ENCODE data around the gene AUNIP. TPM values are rescaled to one million over a fixed set of nuclear protein-coding genes. Genes with fewer than 3 reads are reported as not detected.

AUNIP gene
- total RNA-seq (2021) = 11.0 and 11.3 TPM in 2 replicates
- Bru-seq, nascent RNA = percentile 83 among the genes with signal in this experiment
- percentile 74 among the genes with signal in this experiment for BruChase-seq, experiment 1, labeled RNA remaining after a 2-hour chase
- BruChase-seq, experiment 2, labeled RNA remaining after a 6-hour chase = percentile 61 among the genes with signal in this experiment
- long read RNA-seq, transcript AUNIP-201 (3 exons, 2,116 nt) = major isoform, 16 of 16 reads
- long read RNA-seq, partial matches to known transcripts = 0 of 16 reads
- long read RNA-seq, other reads (novel, unspliced or antisense) = 0 of 16 reads

GRCh38 chr1:25858906-25859789, at the start of gene AUNIP:
TSS of gene AUNIP (minus strand) at chr1:25859457. CDS start at chr1:25859357, 100 bp downstream.
- Histone ChIP-seq H3F3A (ENCODE audit: insufficient read depth, low read depth) (peaks cover 9% of the 10 kb centered on the region; the same call in 1 of the 2 replicates), H2AFZ (peak within 1 kb of the TSS; percentile 94), H3K9me3 (ENCODE audit: insufficient read depth, low read depth) (no peaks in the 10 kb centered on the region), H3K4me1 (replicated peaks; ENCODE audit: insufficient read depth) (peaks cover 10% of the 10 kb centered on the region), H4K20me1 (ENCODE audit: insufficient read depth) (no peaks in the 10 kb centered on the region), H3K27ac (peak within 1 kb of the TSS; percentile 74), H3K36me3 (ENCODE audit: low read depth) (no peaks in the 10 kb centered on the region), H3K9me2 (ENCODE audit: insufficient read depth) (no peaks in the 10 kb centered on the region), H3K4me2 (peak within 1 kb of the TSS; percentile 97), H3K79me2 (ENCODE audit: low read depth) (peaks cover 47% of the 10 kb centered on the region), H3K4me3 (peak within 1 kb of the TSS; percentile 99), H3K27me3 (ENCODE audit: insufficient read depth, low read depth) (no peaks in the 10 kb centered on the region)
- intact Hi-C loops (cut with micrococcal nuclease; ENCODE audit: unreplicated experiment) = loop anchor here (2.0 kb wide), 2 partner anchors 16 to 36 kb away; partner anchors contain the start of gene PAQR7
- BruUV-seq (replicated peaks) = TSS peak; percentile 93
- ChIA-PET POLR2A (ENCODE audit: unreplicated experiment) (interaction anchor here (0.6 to 0.8 kb wide), 2 partner anchors 309 to 1176 kb away, joined by 3 to 6 read pairs; no protein-coding TSS in a partner anchor), CTCF (no interaction called here)
- TF ChIP-seq CTCF (conservative IDR thresholded peaks at IDR 0.05) (no peak), EZH2 (IDR thresholded peaks at IDR 0.05; ENCODE audit: low read depth) (no peak)
- DNase-seq = peak; percentile 64 to 89

GRCh38 chr1:25909040-25909439, 49.8 kb upstream of the AUNIP start:
- ChIA-PET POLR2A (ENCODE audit: unreplicated experiment) (interaction anchor here (0.6 kb wide), 1 partner anchor 16 kb away, joined by 5 read pairs; no protein-coding TSS in a partner anchor), CTCF (interaction anchor here (0.7 kb wide), 1 partner anchor 14 kb away, joined by 5 read pairs; no protein-coding TSS in a partner anchor)
- no peak for DNase-seq
- H3K27ac ChIP-seq = no peak overlapping the region
- no peaks in the 10 kb centered on the region for H3K9me3 ChIP-seq (ENCODE audit: insufficient read depth, low read depth)
- no peak overlapping the region for H3K4me3 ChIP-seq
- H3K27me3 ChIP-seq (ENCODE audit: insufficient read depth, low read depth) = no peaks in the 10 kb centered on the region
- no peak overlapping the region for H3K4me2 ChIP-seq
- BruUV-seq (replicated peaks) = no TSS peak
- intact Hi-C loops (cut with micrococcal nuclease; ENCODE audit: unreplicated experiment) = loop anchor here (5.0 kb wide), 1 partner anchor 87 kb away; no protein-coding TSS in a partner anchor
- H3F3A ChIP-seq (ENCODE audit: insufficient read depth, low read depth) = peaks cover 6% of the 10 kb centered on the region; the same call in 1 of the 2 replicates
- H2AFZ ChIP-seq = no peak overlapping the region
- H3K9me2 ChIP-seq (ENCODE audit: insufficient read depth) = no peaks in the 10 kb centered on the region
- H4K20me1 ChIP-seq (ENCODE audit: insufficient read depth) = no peaks in the 10 kb centered on the region; the same call in 1 of the 2 replicates
- TF ChIP-seq CTCF (conservative IDR thresholded peaks at IDR 0.05) (no peak), EZH2 (IDR thresholded peaks at IDR 0.05; ENCODE audit: low read depth) (no peak)
- no peaks in the 10 kb centered on the region for H3K36me3 ChIP-seq (ENCODE audit: low read depth)
- peaks cover 10% of the 10 kb centered on the region for H3K4me1 ChIP-seq (replicated peaks; ENCODE audit: insufficient read depth)
- peaks cover 12% of the 10 kb centered on the region for H3K79me2 ChIP-seq (ENCODE audit: low read depth)

- Histone ChIP-seq H3K4me2 (no peak overlapping the region), H3K27ac (no peak overlapping the region), H3K4me3 (no peak overlapping the region), H3F3A (ENCODE audit: insufficient read depth, low read depth) (peaks cover 6% of the 10 kb centered on the region; the same call in 1 of the 2 replicates), H2AFZ (no peak overlapping the region), H3K36me3 (ENCODE audit: low read depth) (no peaks in the 10 kb centered on the region), H3K27me3 (ENCODE audit: insufficient read depth, low read depth) (no peaks in the 10 kb centered on the region), H3K9me2 (ENCODE audit: insufficient read depth) (no peaks in the 10 kb centered on the region), H3K9me3 (ENCODE audit: insufficient read depth, low read depth) (no peaks in the 10 kb centered on the region), H3K4me1 (replicated peaks; ENCODE audit: insufficient read depth) (peaks cover 15% of the 10 kb centered on the region), H3K79me2 (ENCODE audit: low read depth) (peaks cover 21% of the 10 kb centered on the region), H4K20me1 (ENCODE audit: insufficient read depth) (no peaks in the 10 kb centered on the region; the same call in 1 of the 2 replicates)
- ChIA-PET POLR2A (ENCODE audit: unreplicated experiment) (no interaction called here), CTCF (no interaction called here)
- TF ChIP-seq CTCF (conservative IDR thresholded peaks at IDR 0.05) (no peak), EZH2 (IDR thresholded peaks at IDR 0.05; ENCODE audit: low read depth) (no peak)
- DNase-seq = no peak
- intact Hi-C loops (cut with micrococcal nuclease; ENCODE audit: unreplicated experiment) = loop anchor here (5.0 kb wide), 1 partner anchor 86 kb away; no protein-coding TSS in a partner anchor
- BruUV-seq (replicated peaks) = no TSS peak
Observed at GRCh38 chr1:25908161-25908560, 48.9 kb upstream of the AUNIP start.

Data from PC-9 (cell line).